Activated CD8-positive, alpha-beta memory T cell treated with anti-CD3 and anti-CD28 coated beads, Interleukin-2, amount 10 ng/mL, durations not matched to agents 7 days and 5 days (primary cell): ENCODE data around the gene PSMG3. TPM values are rescaled to one million over a fixed set of nuclear protein-coding genes. Genes with fewer than 3 reads are reported as not detected.

Experiments
- ATAC-seq: fragments of 150-1000 bp; cut with Tn5 transposase; one replicate; pipeline ENCODE4 v1.10.0; 2021; ENCODE audit warnings: moderate library complexity
- CTCF ChIA-PET: fragments of 350-600 bp; sonication (Branson Sonifier 250); formaldehyde crosslinking; loops from one replicate; lab custom pipeline; 2021; ENCODE audit warnings: antibody characterized with exemption; lab: Charles Lee
- DNase-seq: peaks from one replicate; pipeline ENCODE4 v3.0.0-alpha.2; 2020
- H3K27ac Mint-ChIP-seq: one replicate; pipeline ENCODE4 v1.8.0; 2021; ENCODE audit warnings: mild to moderate bottlenecking, mixed read lengths
- H3K27me3 Mint-ChIP-seq: one replicate; pipeline ENCODE4 v1.8.0; 2021; ENCODE audit warnings: mixed read lengths
- H3K36me3 Mint-ChIP-seq: one replicate; pipeline ENCODE4 v1.8.0; 2021; ENCODE audit warnings: mild to moderate bottlenecking, mixed read lengths
- H3K4me1 Mint-ChIP-seq: one replicate; pipeline ENCODE4 v1.8.0; 2021; ENCODE audit warnings: mixed read lengths
- H3K4me3 Mint-ChIP-seq: one replicate; pipeline ENCODE4 v1.8.0; 2021; ENCODE audit warnings: mild to moderate bottlenecking, moderate library complexity, mixed read lengths
- H3K9me3 Mint-ChIP-seq: one replicate; pipeline ENCODE4 v1.8.0; 2022; ENCODE audit warnings: low read depth, mixed read lengths
- total RNA-seq, 2 experiments: library from RNA; stranded (reverse); gene quantifications; one replicate each; pipeline ENCODE4 v1.2.3, GENCODE V29; 2021

Gene PSMG3
- total RNA-seq, 2 experiments from 2014 or later: 37.2 to 37.9 TPM

DNA sequence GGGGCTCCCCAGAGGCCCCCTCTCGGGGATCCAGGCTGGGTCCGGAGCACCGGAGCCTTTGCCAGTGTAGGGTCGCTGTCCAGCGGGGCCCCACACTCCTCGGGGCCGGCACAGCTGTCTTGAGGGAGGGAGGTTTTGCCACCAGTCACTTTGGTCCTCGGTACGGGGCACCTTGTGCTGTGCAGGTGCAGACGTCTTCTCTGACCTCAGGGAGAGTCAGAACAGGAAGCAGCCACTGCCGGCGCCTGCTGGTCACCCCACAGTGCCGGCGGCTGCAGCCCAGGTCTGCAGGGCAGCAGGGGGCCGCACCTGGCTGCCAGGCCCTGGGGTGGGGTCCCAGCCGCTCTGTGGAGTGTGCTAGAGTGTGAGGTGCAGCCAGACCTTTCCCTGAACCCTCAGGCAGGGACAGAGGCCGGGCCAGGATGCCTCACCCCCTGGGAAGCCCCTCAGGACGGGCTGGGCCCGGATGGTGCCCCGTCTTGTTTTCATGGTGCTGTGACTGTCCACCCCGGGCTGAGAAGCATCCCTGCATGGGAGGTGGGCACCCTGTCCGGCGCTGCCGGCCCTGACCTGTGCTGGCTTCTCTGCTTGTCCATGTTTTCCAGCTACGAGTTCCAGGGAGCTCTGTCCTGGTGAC is 31.2 kb downstream of the PSMG3 start:
- Mint-ChIP-seq H3K4me1 (peaks cover 10% of the 10 kb centered on the region), H3K36me3 (peaks cover 11% of the 10 kb centered on the region), H3K9me3 (no peaks in the 10 kb centered on the region), H3K4me3 (no peak overlapping the region), H3K27me3 (no peaks in the 10 kb centered on the region), H3K27ac (no peak overlapping the region)
- CTCF ChIA-PET: no interaction called here
- ATAC-seq: no peak
- DNase-seq: no peak

DNA sequence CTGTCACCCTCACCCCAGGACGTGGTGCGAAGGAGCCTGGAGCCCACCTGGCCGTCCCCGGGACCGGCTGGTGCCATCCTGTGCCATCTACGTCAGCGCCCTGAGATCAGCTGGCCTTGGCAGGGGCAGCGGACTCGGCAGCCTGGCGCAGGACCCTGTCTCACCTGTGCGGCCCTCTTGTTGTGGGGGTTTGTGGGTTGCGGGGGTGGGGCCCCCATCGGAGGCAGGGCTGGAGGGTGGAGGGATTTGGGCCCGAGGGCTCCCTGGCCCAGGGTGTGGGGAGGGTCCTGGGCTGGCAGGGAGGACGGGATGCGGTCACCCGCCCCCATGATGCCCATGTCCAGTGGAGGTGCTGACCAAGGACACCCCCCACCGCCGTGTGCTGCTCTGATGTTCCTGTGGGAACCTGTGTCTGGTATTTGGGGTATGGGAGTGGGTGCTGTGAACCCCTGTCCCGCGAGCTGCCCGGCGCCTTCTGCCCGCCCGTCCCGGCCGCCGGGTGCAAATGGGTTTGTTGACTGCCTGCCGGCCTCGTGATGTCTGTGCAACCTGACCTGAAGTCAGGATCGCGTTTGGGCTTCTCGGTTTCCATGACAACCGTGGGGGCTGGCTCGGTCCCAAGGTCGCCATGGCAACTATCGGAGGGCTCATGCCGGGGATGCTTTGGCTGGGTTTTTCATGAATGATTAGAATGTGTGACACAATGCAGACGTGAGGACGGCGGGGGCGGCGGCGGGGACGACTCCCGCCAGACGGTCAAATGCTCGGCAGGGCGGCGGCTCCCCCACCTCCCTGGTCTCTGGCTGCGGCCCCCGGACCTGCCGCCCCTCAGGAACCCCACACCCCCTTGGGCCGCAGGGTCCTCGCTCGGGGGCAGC is 32.1 kb downstream of the PSMG3 start:
- H3K36me3 Mint-ChIP-seq: peaks cover 11% of the 10 kb centered on the region
- ATAC-seq (no peak), DNase-seq (no peak)
- H3K9me3 Mint-ChIP-seq: no peaks in the 10 kb centered on the region
- CTCF ChIA-PET: no interaction called here
- H3K27ac Mint-ChIP-seq: no peak overlapping the region
- H3K4me3 Mint-ChIP-seq: no peak overlapping the region
- no peaks in the 10 kb centered on the region for H3K27me3 Mint-ChIP-seq
- peaks cover 19% of the 10 kb centered on the region for H3K4me1 Mint-ChIP-seq

DNA sequence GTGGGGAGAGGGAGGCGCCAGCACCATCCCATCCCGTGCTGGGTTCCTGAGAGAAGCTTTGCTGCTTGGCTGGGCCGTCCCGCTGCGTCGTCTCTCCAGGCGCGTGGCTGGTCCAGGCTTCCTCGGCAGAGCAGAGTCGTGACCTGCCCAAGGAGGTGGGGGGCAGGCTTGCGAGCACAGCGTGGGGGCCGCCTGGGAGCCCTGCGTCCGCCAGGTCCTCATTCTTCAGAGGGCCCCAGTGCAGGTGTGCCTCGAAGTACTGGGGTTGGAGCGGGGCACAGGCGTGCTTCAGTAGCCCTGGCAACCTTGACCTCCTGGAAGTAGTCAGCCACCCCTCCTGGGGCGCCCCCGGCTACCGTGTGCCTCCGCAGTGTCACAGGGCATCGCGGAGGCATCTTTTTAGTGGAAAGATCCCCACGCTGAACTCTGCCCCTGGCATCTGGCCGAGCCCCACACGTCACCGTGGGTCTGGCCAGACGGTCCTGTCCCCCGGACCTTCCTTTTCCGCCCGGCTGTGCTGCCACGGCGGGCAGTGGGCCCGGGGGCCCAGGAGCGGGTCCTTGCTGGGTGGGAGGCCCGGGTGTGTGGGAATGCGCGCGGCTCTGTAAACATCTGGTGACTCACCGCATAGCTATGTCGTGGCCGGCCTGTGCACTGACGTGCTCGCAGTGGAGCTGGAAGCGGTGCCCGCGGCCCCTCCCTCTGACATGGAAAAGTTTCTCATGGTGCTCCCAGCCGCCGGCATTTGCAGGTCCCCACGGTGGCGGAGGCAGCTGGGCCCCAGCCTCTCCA is 32.9 kb downstream of the PSMG3 start:
- no peaks in the 10 kb centered on the region for H3K27me3 Mint-ChIP-seq
- H3K36me3 Mint-ChIP-seq: peaks cover 11% of the 10 kb centered on the region
- peaks cover 28% of the 10 kb centered on the region for H3K4me1 Mint-ChIP-seq
- no peak overlapping the region for H3K27ac Mint-ChIP-seq
- no peaks in the 10 kb centered on the region for H3K9me3 Mint-ChIP-seq
- DNase-seq: no peak
- no peak overlapping the region for H3K4me3 Mint-ChIP-seq
- no peak for ATAC-seq
- CTCF ChIA-PET: no interaction called here

DNA sequence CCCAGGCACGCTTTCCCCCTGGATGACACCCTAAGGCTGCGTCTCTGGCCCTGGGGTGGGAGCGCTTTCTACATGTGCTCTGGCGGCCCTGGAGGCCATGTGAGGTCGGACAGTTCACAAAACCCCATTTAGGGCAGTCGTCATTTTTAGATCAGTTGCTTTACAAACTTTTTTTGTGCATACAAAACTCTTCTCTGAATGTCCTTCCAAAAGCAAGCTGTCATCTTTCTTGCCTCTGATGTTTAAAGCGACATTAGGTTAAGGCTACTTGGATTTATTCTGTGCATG is 33.4 kb downstream of the PSMG3 start:
- Mint-ChIP-seq H3K4me3 (no peak overlapping the region), H3K27ac (no peak overlapping the region), H3K9me3 (no peaks in the 10 kb centered on the region), H3K4me1 (peaks cover 33% of the 10 kb centered on the region), H3K36me3 (peaks cover 11% of the 10 kb centered on the region), H3K27me3 (no peaks in the 10 kb centered on the region)
- ATAC-seq (no peak), DNase-seq (no peak)
- CTCF ChIA-PET: no interaction called here

DNA sequence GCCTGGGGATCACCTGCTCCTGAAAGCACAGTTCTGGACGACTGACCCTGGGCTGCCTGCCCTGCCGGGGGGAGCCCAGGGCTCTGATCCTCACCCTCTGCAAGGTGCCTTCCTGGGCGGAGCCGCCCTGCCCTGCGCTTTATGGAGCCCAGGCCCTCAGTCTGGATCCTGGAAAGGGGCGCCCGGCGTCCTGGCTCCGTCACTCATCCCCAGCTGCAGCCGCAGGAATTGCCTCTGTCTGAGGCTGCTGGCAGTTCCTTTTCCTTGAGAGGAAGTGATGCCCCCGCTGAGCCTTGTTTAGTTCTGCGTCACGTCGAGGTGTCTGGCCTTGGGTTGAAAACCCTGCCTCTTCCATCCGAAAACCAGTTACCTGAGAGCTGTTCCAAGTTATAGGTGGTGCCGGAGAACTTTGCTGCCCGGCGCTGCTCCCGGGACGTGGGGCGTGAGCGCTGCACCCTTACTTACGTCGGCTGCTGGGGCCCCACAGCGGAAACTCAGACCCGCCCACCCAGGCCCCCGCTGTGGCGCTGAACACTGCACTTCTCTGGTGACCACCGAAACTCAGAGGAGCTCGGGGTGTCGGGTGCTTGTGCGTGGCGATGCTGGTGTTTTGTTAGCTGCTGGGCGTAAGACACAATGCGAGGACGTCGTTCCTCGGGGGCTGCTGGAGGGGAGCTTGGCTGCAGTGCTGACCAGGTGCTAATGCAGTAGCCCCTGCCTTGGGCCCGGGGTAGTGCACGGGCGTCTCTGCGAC is 34.0 kb downstream of the PSMG3 start:
- no peaks in the 10 kb centered on the region for H3K27me3 Mint-ChIP-seq
- peaks cover 34% of the 10 kb centered on the region for H3K4me1 Mint-ChIP-seq
- no peak overlapping the region for H3K27ac Mint-ChIP-seq
- no peak for DNase-seq
- CTCF ChIA-PET: interaction anchor here (0.7 kb wide), 1 partner anchor 79 kb away, joined by 3 read pairs; no protein-coding TSS in a partner anchor
- no peak overlapping the region for H3K4me3 Mint-ChIP-seq
- H3K9me3 Mint-ChIP-seq: no peaks in the 10 kb centered on the region
- ATAC-seq: no peak
- H3K36me3 Mint-ChIP-seq: peaks cover 7% of the 10 kb centered on the region

DNA sequence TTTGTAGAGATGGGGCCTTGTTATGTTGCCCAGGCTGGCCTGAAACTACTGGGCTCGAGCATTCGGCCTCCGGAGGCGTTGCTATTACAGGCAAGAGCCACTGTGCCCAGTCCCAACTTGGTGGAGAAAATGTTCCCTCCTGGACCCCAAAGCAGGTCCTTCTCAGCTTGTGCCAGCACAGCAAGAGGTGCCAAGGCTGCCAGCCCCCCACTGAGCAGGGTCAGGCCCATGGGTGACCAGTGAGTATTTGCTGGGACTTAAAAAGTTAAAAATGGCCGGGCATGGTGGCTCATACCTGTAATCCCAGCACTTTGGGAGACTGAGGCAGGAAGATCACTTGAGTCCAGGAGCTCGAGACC is 34.8 kb downstream of the PSMG3 start:
- peaks cover 3% of the 10 kb centered on the region for H3K36me3 Mint-ChIP-seq
- H3K4me3 Mint-ChIP-seq: no peak overlapping the region
- H3K27ac Mint-ChIP-seq: no peak overlapping the region
- H3K4me1 Mint-ChIP-seq: peaks cover 34% of the 10 kb centered on the region
- DNase-seq (no peak), ATAC-seq (no peak)
- no peaks in the 10 kb centered on the region for H3K9me3 Mint-ChIP-seq
- H3K27me3 Mint-ChIP-seq: no peaks in the 10 kb centered on the region
- CTCF ChIA-PET: interaction anchor here (0.7 kb wide), 1 partner anchor 78 kb away, joined by 3 read pairs; no protein-coding TSS in a partner anchor

DNA sequence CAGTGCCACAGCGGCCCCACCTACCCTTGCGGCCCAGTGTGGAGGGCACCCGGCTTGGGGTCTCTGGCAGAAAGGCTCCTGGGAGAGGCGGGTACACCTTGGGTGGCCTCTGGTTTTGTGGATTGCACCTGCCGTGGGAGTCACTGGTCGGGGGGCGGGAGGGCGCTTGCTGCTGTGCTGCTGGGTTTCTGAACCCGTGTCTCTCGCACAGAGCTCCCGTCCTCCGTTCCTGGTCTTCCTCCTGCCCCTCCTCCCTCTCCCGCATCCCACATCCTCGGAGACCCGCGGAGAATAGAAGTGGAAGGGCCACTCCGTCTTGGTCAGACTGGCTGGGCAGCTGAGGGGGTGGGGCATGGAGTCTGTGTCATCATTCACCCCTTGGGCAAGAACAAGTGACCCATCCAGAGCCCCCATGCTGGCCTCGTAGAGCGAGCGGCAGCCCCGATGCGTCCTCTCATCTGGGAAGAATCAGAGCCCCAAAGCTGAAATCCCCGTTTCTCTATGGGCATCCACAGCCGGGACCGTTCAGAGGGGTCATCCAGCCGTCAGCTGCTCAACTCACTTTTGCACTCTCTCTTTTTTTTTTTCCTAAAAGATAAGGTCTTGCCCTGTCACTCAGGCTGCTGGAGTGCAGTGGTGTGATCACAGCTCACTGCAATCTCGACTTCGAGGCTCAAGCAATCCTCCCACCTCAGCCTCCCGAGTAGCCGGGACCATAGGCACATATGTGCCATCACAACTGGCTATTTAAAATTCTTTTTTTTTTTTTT is 35.3 kb downstream of the PSMG3 start:
- CTCF ChIA-PET: interaction anchor here (0.7 to 1.0 kb wide), 2 partner anchors 22 to 78 kb away, joined by 3 to 4 read pairs; partner anchors contain the start of gene TMEM184A
- Mint-ChIP-seq H3K9me3 (no peaks in the 10 kb centered on the region), H3K4me1 (peaks cover 34% of the 10 kb centered on the region), H3K27me3 (no peaks in the 10 kb centered on the region), H3K4me3 (no peak overlapping the region), H3K36me3 (peaks cover 2% of the 10 kb centered on the region), H3K27ac (peak overlapping the region; percentile 90)
- ATAC-seq (no peak), DNase-seq (no peak)

DNA sequence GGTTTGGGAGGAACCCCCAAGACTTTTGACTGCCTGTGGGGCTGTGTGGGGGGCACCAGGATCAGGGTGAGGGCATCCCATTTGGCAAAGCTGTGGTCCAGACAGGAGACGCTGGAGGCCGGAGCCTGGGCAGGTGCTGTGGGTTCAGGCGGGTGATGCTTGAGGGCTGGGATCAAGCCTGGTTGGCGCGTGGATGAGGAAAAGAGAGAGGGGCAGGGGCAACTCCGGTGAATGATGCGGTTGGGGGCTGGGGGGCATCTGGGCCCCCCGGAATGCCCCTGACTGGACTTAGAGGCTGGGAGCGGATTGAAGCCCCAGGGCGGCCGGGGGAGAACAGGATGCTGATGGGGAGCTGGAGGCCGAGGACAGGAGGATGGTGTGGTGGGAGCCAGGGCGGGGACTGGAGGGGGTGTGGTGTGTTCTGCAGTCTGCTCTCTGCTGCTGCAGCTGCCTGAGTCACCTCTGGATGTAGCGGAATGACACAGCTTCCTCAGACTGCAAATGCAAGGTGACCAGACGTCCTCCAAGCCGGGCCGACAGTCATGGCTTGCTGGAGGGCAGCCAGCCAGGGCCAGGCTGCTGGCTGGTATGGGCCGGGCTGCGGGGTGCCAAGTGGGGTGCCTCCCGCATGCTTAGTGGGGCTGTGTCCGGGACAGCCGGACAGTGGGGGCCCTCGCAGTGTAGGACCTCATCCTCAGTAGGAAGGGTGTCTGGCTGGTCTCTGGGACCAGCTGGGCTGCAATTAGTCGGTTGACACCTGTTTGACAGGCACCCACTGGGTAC is 36.1 kb downstream of the PSMG3 start:
- Mint-ChIP-seq H3K4me3 (peak overlapping the region; percentile 80), H3K9me3 (no peaks in the 10 kb centered on the region), H3K4me1 (peaks cover 34% of the 10 kb centered on the region), H3K27me3 (no peaks in the 10 kb centered on the region), H3K27ac (peak overlapping the region; percentile 90), H3K36me3 (peaks cover 2% of the 10 kb centered on the region)
- DNase-seq: peak; percentile 83
- peak; percentile 60 for ATAC-seq
- CTCF ChIA-PET: interaction anchor here (1.0 to 2.1 kb wide), 3 partner anchors 20 to 59 kb away, joined by 3 to 6 read pairs (median 4); partner anchors contain the start of gene TMEM184A

DNA sequence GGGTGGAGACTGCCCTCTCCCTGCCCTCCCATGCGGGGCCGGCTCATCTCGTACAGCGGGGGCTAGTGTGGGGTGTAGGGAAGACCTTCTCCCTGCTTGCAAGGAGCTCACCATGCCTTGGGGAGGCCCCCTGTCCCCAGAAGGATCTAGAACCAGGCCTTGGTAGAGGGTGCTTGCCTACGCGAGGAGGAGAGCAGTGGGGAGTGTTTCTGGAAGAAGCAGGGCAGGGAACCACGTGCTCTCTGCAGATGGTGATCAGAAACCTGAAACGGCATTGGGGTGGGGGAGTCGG is 36.6 kb downstream of the PSMG3 start:
- ATAC-seq (no peak), DNase-seq (no peak)
- CTCF ChIA-PET: interaction anchor here (1.0 to 2.1 kb wide), 4 partner anchors 19 to 59 kb away, joined by 3 to 6 read pairs (median 4); partner anchors contain the start of gene TMEM184A
- peak overlapping the region; percentile 80 for H3K4me3 Mint-ChIP-seq
- H3K4me1 Mint-ChIP-seq: peaks cover 34% of the 10 kb centered on the region
- peak overlapping the region; percentile 90 for H3K27ac Mint-ChIP-seq
- no peaks in the 10 kb centered on the region for H3K27me3 Mint-ChIP-seq
- peaks cover 2% of the 10 kb centered on the region for H3K36me3 Mint-ChIP-seq
- no peaks in the 10 kb centered on the region for H3K9me3 Mint-ChIP-seq

DNA sequence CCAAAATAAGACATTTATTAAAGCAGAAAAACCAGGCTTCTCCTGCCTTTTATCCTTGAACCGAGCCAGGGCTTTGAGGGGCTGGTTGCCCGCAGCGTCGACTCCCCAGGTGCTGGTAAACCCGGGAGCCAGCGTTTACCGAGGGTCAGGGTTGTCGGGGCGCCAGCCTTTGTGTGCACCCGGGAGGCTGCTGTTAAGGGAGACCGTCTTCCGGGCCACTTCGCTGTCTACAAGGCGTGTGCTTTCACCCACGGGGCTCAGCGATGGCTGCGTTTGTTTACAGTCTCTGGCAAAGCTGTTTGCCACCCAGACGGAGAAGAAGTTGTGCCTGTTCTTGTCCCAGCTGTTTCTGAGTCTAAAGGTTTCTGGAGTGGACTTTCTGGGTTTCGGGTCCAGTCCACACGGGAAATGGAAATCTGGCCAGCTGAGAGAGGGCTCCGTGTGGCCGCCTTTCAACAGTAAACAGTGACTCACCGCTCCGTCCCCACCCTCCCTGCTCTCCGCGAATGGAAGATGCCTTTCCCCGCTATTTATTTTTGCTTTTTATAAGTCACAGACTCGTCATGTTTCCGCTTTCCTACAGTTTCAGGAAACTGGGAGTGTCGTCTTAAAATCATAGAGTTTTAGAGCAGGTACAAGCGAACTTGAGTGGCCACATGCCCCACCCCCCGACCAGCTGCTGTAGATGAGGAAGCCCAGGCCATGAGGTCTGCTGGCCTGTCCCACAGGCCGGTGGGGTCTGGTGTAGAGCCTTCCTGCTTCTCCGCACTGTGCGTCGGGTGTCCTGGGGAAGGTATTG is 37.2 kb downstream of the PSMG3 start:
- ATAC-seq (peak; percentile 52), DNase-seq (peak; percentile 69)
- CTCF ChIA-PET: interaction anchor here (1.1 to 2.1 kb wide), 3 partner anchors 19 to 58 kb away, joined by 3 to 6 read pairs (median 3); no protein-coding TSS in a partner anchor
- Mint-ChIP-seq H3K4me1 (peaks cover 32% of the 10 kb centered on the region), H3K27me3 (peaks cover 2% of the 10 kb centered on the region), H3K9me3 (no peaks in the 10 kb centered on the region), H3K36me3 (no peaks in the 10 kb centered on the region), H3K27ac (peak overlapping the region; percentile 90), H3K4me3 (peak overlapping the region; percentile 80)

DNA sequence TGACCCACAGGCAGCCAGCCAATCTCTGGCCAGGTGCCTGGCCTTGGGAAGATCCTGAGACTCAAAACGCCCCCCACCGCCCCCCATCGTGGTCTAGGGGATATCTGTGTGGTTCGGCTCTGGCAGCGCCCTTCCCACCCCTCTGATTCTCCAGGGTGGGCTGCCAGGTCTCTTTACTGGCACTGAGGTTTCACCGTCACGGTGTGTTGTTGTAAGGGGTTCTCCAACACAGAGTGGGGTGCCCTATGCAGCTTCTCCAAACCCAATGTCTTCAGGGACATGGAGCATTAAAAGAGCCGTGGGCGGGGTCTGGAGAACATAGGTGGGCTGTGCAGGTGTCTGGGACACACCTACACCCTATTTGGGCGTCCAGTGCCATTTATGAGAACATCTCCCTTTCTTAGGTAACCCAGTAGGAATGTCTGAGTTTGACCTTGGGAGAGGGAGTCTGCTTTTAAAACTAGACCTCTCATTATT is 37.8 kb downstream of the PSMG3 start:
- H3K27me3 Mint-ChIP-seq: peaks cover 4% of the 10 kb centered on the region
- H3K4me3 Mint-ChIP-seq: peak overlapping the region; percentile 80
- H3K9me3 Mint-ChIP-seq: no peaks in the 10 kb centered on the region
- CTCF ChIA-PET: interaction anchor here (0.6 to 2.1 kb wide), 4 partner anchors 18 to 58 kb away, joined by 3 to 6 read pairs (median 3); no protein-coding TSS in a partner anchor
- peak overlapping the region; percentile 90 for H3K27ac Mint-ChIP-seq
- H3K36me3 Mint-ChIP-seq: no peaks in the 10 kb centered on the region
- ATAC-seq: no peak
- peaks cover 32% of the 10 kb centered on the region for H3K4me1 Mint-ChIP-seq
- peak; percentile 48 for DNase-seq
